GM12891 (cell line): ENCODE data around the gene MOGAT3.
A peak's percentile ranks its signal among the peaks of the same experiment; 100 is the strongest.

Source experiments
- DNase-seq: peaks from one replicate; pipeline ENCODE4 v3.0.0; 2011; ENCODE audit warnings: low spot score; ENCODE audit not compliant: insufficient read length
- FAIRE-seq: peaks from 2 replicates; lab custom pipeline; 2011; peaks lifted over from hg19 to GRCh38; lab: Jason Lieb, UNC
- PAX5 ChIP-seq: IDR thresholded peaks from 2 replicates; pipeline ENCODE4 v1.6.1; 2011; ENCODE audit warnings: low read length, moderate library complexity, mild to moderate bottlenecking; ENCODE audit not compliant: insufficient read depth, severe bottlenecking
- POLR2A ChIP-seq: IDR thresholded peaks from 2 replicates; pipeline ENCODE4 v1.6.1; 2011; ENCODE audit warnings: low read depth, low read length, control low read depth
- POLR2AphosphoS5 ChIP-seq: IDR thresholded peaks from 2 replicates; pipeline ENCODE4 v1.6.1; 2011; ENCODE audit warnings: low read depth, low read length, control low read depth
- POU2F2 ChIP-seq: IDR thresholded peaks from 2 replicates; pipeline ENCODE4 v1.6.1; 2011; ENCODE audit warnings: low read depth, mild to moderate bottlenecking, control low read depth, low read length, moderate library complexity
- SPI1 ChIP-seq: IDR thresholded peaks from 2 replicates; pipeline ENCODE4 v1.6.1; 2011; ENCODE audit warnings: low read depth, low read length, control low read depth
- TAF1 ChIP-seq: IDR thresholded peaks from 2 replicates; pipeline ENCODE4 v1.6.1; 2011; ENCODE audit warnings: low read depth, low read length, control low read depth

Gene MOGAT3

DNA sequence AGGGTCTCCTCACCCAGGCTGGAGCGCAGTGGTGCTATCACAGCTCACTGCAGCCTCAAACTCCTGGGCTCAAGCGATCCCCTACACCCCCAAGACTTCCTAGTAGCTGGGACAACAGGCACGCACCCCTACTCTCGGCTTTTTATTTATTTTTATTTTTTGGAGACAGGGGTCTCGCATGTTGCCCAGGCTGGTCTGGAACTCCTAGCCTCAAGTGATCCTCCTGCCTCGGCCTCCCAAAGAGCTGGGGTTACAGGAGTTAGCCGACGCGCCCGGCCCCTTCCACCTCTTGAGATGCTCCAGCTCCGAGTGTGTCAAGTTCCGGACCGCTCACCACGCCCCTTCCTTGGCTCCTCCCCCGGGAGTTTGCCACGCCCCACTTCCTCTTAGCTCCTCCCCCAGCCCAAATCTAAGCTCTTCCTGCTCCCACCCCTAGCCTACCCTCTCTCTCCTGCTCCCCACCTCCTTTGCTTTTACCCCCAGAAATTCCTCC is 27.0 kb downstream of the MOGAT3 start:
- peak; percentile 67 for DNase-seq
- TF ChIP-seq SPI1 (peak; percentile 82), POLR2AphosphoS5 (no peak)
- FAIRE-seq = peak; percentile 69

DNA sequence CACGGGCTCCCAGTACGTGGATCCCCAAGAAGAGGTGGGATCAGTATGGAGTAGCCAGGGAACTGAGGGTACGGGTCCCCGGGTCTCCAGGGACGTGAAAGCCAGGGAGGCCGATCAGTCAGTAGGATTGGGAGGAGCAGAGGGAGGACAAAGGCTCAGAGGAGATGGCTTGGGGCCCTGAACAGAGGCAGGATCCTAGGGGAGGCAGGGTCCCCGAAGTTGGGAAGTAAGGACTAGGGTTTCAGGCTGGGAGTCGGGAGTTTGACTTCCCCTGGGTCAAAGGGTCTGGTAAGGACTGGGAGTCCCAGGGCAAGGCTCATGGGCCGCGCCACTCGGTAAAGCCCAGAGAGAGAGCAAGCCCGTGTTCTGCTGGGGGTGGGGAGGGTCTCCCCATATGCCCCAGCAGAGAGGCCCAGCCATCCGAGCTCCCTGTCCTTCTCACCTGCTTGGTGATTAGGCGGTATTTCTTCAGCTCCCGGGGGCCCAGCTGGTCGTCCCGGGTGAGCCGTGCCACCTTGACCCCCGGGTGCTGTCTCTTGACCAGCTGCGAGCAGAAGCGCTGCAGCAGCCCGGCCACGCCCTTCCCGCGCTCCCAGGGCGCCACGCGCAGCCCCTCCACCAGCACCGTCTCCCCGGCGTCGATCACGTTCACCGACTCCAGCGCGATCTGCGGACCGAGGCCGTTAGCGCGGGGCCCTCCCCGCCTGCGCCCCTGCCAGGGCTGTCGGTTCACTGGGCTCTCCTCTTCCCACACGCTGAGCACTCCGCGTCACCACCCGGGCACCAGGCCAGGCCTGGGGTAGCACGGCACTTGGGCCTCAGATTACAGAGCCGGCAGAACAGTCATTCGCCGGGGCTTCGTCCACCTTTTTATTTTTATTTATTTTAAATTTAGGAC is 27.7 kb downstream of the MOGAT3 start:
- FAIRE-seq (no peak), DNase-seq (no peak)
- TF ChIP-seq PAX5 (no peak), POLR2AphosphoS5 (no peak), TAF1 (no peak), SPI1 (no peak), POU2F2 (no peak), POLR2A (no peak)

DNA sequence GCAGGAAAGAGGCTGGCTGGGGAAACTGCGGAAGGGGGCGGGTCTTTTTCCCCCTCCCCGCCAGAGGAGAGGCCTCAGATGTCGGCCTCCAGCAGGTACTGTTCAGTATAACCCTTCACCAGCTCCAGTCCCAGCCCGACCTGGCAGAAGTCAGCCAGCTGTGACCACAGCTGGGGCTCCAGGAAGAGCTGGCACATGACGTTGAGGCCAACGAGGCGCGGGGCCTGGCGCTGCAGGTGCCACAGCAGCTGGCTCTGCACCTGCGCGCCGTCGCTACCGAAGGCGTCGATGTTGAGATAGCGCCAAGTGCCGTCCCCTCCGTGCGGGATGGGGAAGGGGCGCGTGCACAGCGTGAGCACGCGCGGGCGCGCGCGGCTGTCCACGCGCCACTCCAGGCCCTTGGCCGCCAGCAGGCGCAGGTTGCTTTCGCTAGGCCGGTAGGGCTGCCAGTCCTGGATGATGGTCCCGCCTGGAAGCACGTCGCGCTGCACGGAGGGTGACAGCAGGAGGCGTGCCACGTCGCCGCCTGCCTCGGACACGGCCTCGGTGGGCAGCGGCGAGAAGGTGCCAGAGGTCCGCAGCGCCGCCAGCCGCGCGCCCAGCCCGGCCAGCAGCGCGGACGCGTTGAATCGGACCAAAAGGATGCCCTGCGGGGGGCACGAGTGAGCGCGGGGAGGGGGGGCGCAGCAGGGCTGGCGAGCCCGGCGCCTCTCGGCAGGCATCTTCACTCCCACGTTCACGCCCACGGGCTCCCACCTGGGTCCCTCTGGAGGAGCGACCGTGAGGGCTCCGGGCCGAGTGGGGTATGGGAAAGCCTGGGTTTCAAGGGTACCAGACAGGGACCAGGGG is 28.6 kb downstream of the MOGAT3 start:
- no peak for TF ChIP-seq POLR2A
- no peak for TF ChIP-seq POLR2AphosphoS5
- no peak for TF ChIP-seq PAX5
- TF ChIP-seq POU2F2 = no peak
- TF ChIP-seq TAF1 = no peak
- TF ChIP-seq SPI1 = no peak
- FAIRE-seq (peak; percentile 55), DNase-seq (no peak)

DNA sequence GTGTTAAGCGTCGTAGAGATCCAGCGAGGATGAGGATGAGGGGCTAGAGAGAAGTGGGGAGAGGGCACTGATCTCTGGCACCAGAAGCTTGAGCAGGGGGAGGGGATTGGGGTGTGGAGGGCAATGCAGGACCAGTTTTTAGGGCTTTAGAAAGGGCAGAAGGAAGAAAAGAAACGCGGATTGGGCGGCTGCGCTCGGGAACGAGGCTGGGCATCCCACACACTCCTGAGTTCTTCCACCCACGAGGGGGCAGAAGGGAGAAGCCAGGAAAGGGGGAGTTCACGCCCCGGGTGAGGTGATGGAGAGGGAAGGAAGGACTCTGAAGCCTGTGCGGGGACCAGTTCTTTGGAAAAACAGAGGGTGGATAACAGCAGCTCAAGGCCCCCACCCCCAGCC is 29.4 kb downstream of the MOGAT3 start:
- TF ChIP-seq SPI1 = no peak
- no peak for TF ChIP-seq POLR2AphosphoS5
- no peak for TF ChIP-seq POLR2A
- no peak for TF ChIP-seq PAX5
- TF ChIP-seq POU2F2 = no peak
- TF ChIP-seq TAF1 = no peak
- no peak for FAIRE-seq
- no peak for DNase-seq

DNA sequence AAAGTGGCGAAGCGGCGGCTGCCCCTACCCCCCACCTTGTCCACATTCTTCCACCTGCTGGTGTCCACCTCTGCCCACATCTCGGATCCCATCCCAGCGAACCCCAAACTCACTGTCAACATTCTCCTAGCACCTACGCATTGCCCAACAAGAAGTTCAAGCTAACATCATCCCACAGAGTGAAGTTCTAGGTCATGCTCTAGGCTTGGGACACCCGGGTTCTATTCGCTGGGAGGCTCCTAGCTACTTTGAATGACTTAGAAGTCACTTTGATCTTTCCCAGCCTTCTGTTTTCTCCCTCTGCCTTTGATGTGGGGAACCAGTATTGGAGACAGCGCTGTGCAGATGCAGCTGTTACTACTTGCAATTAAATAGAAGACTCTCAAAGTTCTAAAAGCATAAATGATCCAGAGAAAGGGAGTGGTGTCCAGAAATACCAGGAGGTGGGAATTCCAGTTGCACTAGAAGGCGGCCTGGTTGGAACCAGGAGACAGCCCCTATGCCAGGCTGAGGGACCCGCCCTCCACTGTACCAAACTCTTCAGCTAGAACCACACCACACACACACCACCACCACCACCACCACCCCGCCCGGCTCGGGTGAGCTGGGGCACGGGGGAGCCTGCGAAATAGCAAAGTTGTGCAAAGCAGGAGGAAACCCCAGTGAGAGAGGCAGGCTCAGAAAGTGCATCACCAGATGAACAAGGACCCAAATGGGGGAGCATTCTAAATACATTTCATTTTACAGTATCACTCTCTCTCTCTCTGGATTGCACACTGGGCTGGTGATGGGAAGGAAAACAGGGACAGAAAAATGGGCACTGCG is 30.0 kb downstream of the MOGAT3 start:
- no peak for TF ChIP-seq POLR2A
- TF ChIP-seq POU2F2 = no peak
- TF ChIP-seq POLR2AphosphoS5 = no peak
- TF ChIP-seq TAF1 = no peak
- TF ChIP-seq SPI1 = no peak
- TF ChIP-seq PAX5 = no peak
- no peak for DNase-seq
- FAIRE-seq = no peak

DNA sequence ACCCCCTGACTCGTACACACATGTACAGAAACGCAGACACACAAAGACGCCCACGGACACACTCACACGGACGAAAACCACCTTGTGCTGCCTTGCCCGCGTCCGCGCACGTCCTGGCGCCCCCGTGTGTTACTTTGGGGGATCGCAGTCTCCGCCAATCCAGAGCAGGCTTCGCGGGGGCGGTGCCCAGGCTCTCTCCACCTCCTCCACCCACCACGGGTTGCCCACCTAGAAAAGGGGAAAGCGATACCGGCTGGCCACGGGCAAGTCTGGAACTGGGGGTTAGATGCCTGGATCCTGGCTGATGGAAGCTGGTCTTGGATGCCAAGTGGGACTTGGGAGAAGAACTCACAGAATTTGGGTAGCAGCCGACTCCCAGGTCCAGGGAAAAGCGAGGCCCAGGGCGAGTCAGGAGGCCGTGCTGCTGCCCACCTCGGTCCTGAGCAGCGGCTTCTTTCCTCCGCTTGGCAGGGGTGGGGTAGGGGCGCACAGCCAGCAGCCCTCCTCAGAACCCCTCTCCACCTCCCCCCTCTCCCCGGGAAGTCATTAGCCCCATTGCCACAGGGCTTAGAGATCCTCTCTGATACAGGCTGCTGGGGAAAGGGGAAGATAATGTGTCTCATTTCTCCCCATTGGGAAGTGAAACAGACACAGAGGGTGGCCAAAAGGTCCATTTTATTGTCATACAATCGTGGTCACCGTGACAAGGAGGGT is 30.8 kb downstream of the MOGAT3 start:
- no peak for TF ChIP-seq PAX5
- no peak for TF ChIP-seq POLR2AphosphoS5
- TF ChIP-seq POU2F2 = peak; percentile 51; the same call in 1 of the 2 replicates
- FAIRE-seq = peak; percentile 85
- peak; percentile 72 for DNase-seq

DNA sequence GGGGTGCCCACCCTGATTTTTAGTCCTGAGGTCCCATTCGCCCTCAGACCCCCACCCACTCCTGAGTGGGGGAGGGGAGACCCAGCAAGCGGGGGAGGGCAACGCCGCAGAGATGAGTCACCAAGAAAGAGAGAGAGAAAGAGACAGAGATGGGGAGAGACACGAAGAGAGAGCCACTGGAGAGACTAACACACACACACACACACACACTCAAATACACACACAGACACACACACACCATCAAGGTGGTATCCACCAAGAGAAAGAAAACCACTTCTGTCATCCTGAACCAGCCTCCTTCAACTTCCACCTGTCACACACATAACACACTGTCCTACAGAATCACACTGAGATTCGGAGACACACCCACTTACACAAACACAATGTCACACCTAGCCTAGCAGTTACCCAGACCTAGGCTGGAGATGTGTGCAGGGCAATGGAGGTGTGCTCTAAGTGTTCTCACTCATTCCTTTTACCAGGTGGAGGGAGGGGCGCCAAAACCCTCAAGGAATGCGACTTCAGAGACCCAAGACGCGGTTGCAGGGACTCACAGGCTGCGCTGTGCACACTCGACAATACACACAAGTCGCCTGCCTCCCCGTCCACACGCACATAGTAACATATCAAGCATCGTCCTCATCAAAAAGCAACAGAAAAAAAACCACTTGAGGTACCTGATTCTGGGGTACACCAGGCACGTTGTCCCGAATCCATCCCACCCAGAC is 31.6 kb downstream of the MOGAT3 start:
- DNase-seq (no peak), FAIRE-seq (peak; percentile 59)
- TF ChIP-seq SPI1 = no peak
- no peak for TF ChIP-seq POLR2A

DNA sequence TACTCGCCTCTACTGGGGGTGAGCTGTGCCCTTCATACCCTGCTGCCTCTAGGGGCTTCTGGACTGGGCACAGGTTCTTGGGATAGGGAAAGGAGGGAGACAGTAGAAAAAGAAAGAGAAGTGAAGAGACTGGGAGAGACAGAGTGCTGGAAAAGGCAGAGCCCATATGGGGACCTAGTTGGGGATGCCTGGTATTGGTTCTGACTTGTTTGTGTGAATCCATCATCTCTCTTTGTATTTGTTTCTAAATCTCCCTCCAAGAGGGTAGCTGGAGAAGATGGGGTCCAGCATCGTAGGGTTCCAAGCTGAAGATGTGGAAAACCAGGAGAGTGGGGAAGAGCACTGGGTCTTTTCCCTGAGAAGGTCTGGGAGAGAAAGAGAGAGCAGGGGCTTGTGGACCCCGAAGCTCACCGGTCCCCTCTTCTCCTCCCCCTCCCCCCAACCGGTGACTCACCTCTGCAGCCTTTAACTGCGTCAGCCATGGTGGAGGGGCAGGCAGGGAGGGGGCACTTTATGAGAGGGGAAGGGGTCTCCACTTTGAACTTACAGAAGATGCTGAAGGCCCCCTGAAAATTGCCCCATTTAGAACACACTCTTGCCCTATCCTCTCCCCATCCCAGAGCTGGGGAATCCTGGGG is 32.3 kb downstream of the MOGAT3 start:
- TF ChIP-seq TAF1 (no peak), POLR2AphosphoS5 (no peak), POU2F2 (no peak), SPI1 (no peak), POLR2A (no peak), PAX5 (no peak)
- FAIRE-seq = no peak

More for the DNA sequence above, 32.3 kb downstream of the MOGAT3 start:
- DNase-seq = no peak
